Measurements from ENCODE around the gene GAP43.

Gene GAP43

DNA sequence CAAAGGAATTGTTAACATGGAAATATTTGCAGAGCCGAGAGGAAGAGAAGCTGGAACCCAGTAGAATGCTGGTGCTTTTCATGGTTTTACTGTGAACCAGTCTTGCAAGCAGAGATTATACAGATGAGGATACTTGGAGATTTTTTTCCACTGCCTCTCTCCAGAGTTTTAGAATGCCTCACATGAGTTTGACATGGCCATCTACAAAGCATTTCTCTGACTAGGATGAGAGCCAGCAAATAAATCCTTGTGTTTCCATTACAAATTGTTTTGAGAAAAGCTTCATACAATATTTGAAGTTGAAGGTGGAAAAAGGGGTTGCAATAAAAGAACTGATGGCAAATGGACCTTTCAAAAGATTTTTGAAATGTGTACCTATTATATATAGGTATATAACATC is 45.0 kb upstream of the GAP43 start:
- Histone ChIP-seq H3F3A (ENCODE audit: low read depth) (no peaks in the 10 kb centered on the region), H3K4me2 (ENCODE audit: low read depth, low read length, poor library complexity, severe bottlenecking) (no peak overlapping the region), H3K4me1 (ENCODE audit: insufficient read depth, low read length, poor library complexity, severe bottlenecking) (no peaks in the 10 kb centered on the region), H3K9me3 (ENCODE audit: insufficient read depth, low read depth, low read length) (no peaks in the 10 kb centered on the region), H2AFZ (ENCODE audit: low read length) (no peak overlapping the region), H3K27me3 (ENCODE audit: insufficient read depth, low read length, poor library complexity, severe bottlenecking) (no peaks in the 10 kb centered on the region), H3K4me3 (ENCODE audit: low read length, poor library complexity, severe bottlenecking) (no peak overlapping the region), H3K9me2 (replicated peaks; ENCODE audit: low read depth, low read length) (no peaks in the 10 kb centered on the region), H3K9ac (ENCODE audit: low read depth, low read length, poor library complexity, severe bottlenecking) (no peak overlapping the region), H4K20me1 (ENCODE audit: insufficient read depth, low read length, poor library complexity, severe bottlenecking) (no peaks in the 10 kb centered on the region), H3K36me3 (ENCODE audit: insufficient read depth, low read length) (no peaks in the 10 kb centered on the region), H3K79me2 (ENCODE audit: insufficient read depth, low read length) (no peaks in the 10 kb centered on the region)
- TF ChIP-seq EZH2phosphoT487 (IDR thresholded peaks at IDR 0.05; ENCODE audit: borderline replicate concordance), result no peak
- TF ChIP-seq, protein P1, sequence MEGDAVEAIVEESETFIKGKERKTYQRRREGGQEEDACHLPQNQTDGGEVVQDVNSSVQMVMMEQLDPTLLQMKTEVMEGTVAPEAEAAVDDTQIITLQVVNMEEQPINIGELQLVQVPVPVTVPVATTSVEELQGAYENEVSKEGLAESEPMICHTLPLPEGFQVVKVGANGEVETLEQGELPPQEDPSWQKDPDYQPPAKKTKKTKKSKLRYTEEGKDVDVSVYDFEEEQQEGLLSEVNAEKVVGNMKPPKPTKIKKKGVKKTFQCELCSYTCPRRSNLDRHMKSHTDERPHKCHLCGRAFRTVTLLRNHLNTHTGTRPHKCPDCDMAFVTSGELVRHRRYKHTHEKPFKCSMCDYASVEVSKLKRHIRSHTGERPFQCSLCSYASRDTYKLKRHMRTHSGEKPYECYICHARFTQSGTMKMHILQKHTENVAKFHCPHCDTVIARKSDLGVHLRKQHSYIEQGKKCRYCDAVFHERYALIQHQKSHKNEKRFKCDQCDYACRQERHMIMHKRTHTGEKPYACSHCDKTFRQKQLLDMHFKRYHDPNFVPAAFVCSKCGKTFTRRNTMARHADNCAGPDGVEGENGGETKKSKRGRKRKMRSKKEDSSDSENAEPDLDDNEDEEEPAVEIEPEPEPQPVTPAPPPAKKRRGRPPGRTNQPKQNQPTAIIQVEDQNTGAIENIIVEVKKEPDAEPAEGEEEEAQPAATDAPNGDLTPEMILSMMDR (conservative IDR thresholded peaks at IDR 0.05; ENCODE audit: low read length), result no peak

DNA sequence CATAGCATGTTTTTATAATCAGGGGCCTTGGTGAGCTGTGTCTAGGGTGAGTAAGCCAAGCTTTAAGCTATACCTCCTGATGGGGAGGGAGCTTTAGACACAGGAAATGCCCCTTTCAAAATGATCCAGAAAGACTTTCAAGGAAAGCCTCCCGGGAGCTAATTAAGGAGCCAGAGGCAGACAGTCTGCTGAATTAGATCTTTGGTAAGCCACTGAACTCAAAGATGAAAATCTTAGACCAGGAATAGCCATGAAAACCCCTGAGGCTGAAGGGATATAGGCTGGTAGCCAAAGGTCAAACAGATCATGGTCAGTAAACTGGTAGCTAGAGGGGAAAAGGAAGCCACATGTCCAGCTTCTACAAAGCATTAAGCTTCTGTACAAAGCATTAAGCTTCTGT is 42.7 kb upstream of the GAP43 start:
- no peaks in the 10 kb centered on the region for H3F3A ChIP-seq (ENCODE audit: low read depth)
- H2AFZ ChIP-seq (ENCODE audit: low read length), result no peak overlapping the region
- no peaks in the 10 kb centered on the region for H3K79me2 ChIP-seq (ENCODE audit: insufficient read depth, low read length)
- H3K4me2 ChIP-seq (ENCODE audit: low read depth, low read length, poor library complexity, severe bottlenecking), result no peak overlapping the region
- no peaks in the 10 kb centered on the region for H3K27me3 ChIP-seq (ENCODE audit: insufficient read depth, low read length, poor library complexity, severe bottlenecking)
- no peaks in the 10 kb centered on the region for H3K4me1 ChIP-seq (ENCODE audit: insufficient read depth, low read length, poor library complexity, severe bottlenecking)
- H4K20me1 ChIP-seq (ENCODE audit: insufficient read depth, low read length, poor library complexity, severe bottlenecking), result no peaks in the 10 kb centered on the region
- H3K9ac ChIP-seq (ENCODE audit: low read depth, low read length, poor library complexity, severe bottlenecking), result no peak overlapping the region
- no peaks in the 10 kb centered on the region for H3K9me2 ChIP-seq (replicated peaks; ENCODE audit: low read depth, low read length)
- no peak overlapping the region for H3K4me3 ChIP-seq (ENCODE audit: low read length, poor library complexity, severe bottlenecking)
- no peaks in the 10 kb centered on the region for H3K9me3 ChIP-seq (ENCODE audit: insufficient read depth, low read depth, low read length)
- TF ChIP-seq, protein P1 (conservative IDR thresholded peaks at IDR 0.05; ENCODE audit: low read length), result no peak
- no peak for TF ChIP-seq EZH2phosphoT487 (IDR thresholded peaks at IDR 0.05; ENCODE audit: borderline replicate concordance)
- no peaks in the 10 kb centered on the region for H3K36me3 ChIP-seq (ENCODE audit: insufficient read depth, low read length)

DNA sequence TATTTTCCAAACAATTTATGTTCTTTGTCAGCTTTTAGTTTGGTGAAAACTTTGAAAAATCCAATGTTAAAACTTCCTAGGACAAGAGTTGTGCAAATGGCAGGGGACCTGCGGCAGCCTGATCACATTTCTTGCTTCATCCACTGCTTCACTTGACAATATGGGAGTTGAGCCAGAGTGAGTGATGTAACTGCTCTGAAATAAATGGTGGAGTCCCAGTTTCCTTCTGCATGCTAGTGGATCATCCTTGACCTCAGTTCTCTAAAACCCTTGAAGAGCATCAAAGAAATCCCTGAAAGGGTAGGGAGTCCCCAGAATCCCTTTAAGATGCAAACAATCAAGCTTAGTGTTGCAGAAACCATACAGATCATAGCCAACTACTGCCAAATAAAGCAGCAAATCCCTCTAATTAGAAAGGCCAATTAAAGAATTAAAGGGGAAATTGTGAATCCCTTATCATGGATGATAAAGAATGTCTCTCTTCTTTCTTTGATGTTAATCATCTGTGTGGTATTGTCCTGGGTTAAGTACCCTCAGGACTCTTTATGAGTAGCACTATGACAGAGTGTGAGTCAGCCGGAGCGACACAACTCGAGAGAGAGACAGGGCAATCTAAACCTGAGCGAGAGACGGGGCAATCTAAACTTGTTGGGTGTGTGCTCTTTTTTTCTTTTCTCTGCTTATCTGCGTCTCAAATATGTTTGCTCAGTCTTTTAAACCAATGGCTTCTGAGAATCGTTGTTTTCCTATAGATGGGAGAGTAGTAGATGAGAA is 41.8 kb upstream of the GAP43 start:
- TF ChIP-seq EZH2phosphoT487 (IDR thresholded peaks at IDR 0.05; ENCODE audit: borderline replicate concordance), result no peak
- TF ChIP-seq, protein P1 (conservative IDR thresholded peaks at IDR 0.05; ENCODE audit: low read length), result no peak
- Histone ChIP-seq H4K20me1 (ENCODE audit: insufficient read depth, low read length, poor library complexity, severe bottlenecking) (no peaks in the 10 kb centered on the region), H3K36me3 (ENCODE audit: insufficient read depth, low read length) (no peaks in the 10 kb centered on the region), H3K27me3 (ENCODE audit: insufficient read depth, low read length, poor library complexity, severe bottlenecking) (no peaks in the 10 kb centered on the region), H3K9me2 (replicated peaks; ENCODE audit: low read depth, low read length) (no peaks in the 10 kb centered on the region), H3K79me2 (ENCODE audit: insufficient read depth, low read length) (no peaks in the 10 kb centered on the region), H3K4me2 (ENCODE audit: low read depth, low read length, poor library complexity, severe bottlenecking) (no peak overlapping the region), H3K9me3 (ENCODE audit: insufficient read depth, low read depth, low read length) (no peaks in the 10 kb centered on the region), H2AFZ (ENCODE audit: low read length) (no peak overlapping the region), H3K4me3 (ENCODE audit: low read length, poor library complexity, severe bottlenecking) (no peak overlapping the region), H3F3A (ENCODE audit: low read depth) (no peaks in the 10 kb centered on the region), H3K4me1 (ENCODE audit: insufficient read depth, low read length, poor library complexity, severe bottlenecking) (no peaks in the 10 kb centered on the region), H3K9ac (ENCODE audit: low read depth, low read length, poor library complexity, severe bottlenecking) (no peak overlapping the region)

Data from Loucy (cell line).